Thoracic aorta (tissue), 2 donors: ENCODE data around the gene S100A16. TPM values are rescaled to one million over a fixed set of nuclear protein-coding genes. Genes with fewer than 3 reads are reported as not detected.

Source experiments
- ATAC-seq: fragments of 150-250 bp; one replicate; pipeline ENCODE4 v1.8.0; 2017; ENCODE audit warnings: low read depth; ENCODE audit not compliant: insufficient number of reproducible peaks, low FRiP score
- DNase-seq: peaks from one replicate; pipeline ENCODE4 v3.0.0-alpha.2; 2020; ENCODE audit warnings: low spot score
- H3K27ac ChIP-seq, 2 donors: fragments of 200-600 bp; sonication (generic); 1 replicate in 1 of 2; 2 replicates in 1 of 2; pipeline ENCODE4 v1.5.1; 2016; ENCODE audit warnings: mild to moderate bottlenecking in 2 of 2, moderate library complexity in 2 of 2
- H3K27me3 ChIP-seq: fragments of 200-600 bp; sonication (generic); replicated peaks from 2 replicates; pipeline ENCODE4 v1.6.0; 2016; ENCODE audit warnings: mild to moderate bottlenecking; ENCODE audit not compliant: insufficient read depth
- H3K36me3 ChIP-seq: fragments of 200-600 bp; sonication (generic); one replicate; pipeline ENCODE4 v1.5.1; 2016
- H3K4me1 ChIP-seq, 2 donors: fragments of 200-600 bp; sonication (generic); 1 replicate in 1 of 2; 2 replicates in 1 of 2; pipeline versions ENCODE4 v1.5.1 to v1.6.0; 2016; ENCODE audit warnings: low read depth in 2 of 2, mild to moderate bottlenecking in 1 of 2; ENCODE audit not compliant: control insufficient read depth in 1 of 2
- H3K4me3 ChIP-seq: fragments of 200-600 bp; sonication (generic); 2 replicates; pipeline ENCODE4 v1.5.1; 2016; ENCODE audit warnings: mild to moderate bottlenecking
- H3K9me3 ChIP-seq: fragments of 200-600 bp; sonication (generic); 2 replicates; pipeline ENCODE4 v1.5.1; 2016
- total RNA-seq, 2 donors: library from RNA; depleted of rRNA; stranded (reverse); fragments of >200 nt; gene quantifications; one replicate each; pipeline versions ENCODE4 v1.1.0 to v1.2.3, GENCODE V29; 2016
- TF ChIP-seq, protein P1 (sequence below): fragments of 200-600 bp; sonication (generic); IDR thresholded peaks from one replicate; pipeline ENCODE4 v1.5.1; 2019; ENCODE audit warnings: antibody characterized with exemption

S100A16 gene
- total RNA-seq, 2 donors from 2014 or later, result 81.1 to 82.3 TPM

DNA sequence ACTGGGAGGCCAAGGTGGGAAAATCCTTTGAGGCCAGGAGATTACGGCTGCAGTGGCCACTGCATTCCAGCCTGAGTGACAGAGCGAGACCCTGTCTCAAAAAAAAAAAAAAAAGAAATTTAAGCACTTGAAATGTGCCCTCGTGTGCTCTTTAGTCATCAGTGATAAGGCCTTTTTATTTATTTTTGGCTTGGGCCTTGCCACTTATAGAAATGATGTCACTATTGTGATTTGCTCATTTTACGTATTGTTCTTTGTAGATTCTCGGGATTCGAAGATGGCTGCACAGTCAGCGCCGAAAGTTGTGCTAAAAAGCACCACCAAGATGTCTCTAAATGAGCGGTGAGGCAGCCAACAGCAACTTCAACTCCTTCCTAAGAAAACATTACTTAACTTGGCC lies 23.4 kb upstream of the S100A16 start:
- Histone ChIP-seq H3K4me1 (peaks cover 20 to 33% of the 10 kb centered on the region in 2 donors), H3K27me3 (no peaks in the 10 kb centered on the region), H3K4me3 (no peak overlapping the region), H3K9me3 (no peaks in the 10 kb centered on the region), H3K36me3 (peaks cover 43% of the 10 kb centered on the region), H3K27ac (peak overlapping the region; percentile 30 to 100)
- TF ChIP-seq, protein P1, sequence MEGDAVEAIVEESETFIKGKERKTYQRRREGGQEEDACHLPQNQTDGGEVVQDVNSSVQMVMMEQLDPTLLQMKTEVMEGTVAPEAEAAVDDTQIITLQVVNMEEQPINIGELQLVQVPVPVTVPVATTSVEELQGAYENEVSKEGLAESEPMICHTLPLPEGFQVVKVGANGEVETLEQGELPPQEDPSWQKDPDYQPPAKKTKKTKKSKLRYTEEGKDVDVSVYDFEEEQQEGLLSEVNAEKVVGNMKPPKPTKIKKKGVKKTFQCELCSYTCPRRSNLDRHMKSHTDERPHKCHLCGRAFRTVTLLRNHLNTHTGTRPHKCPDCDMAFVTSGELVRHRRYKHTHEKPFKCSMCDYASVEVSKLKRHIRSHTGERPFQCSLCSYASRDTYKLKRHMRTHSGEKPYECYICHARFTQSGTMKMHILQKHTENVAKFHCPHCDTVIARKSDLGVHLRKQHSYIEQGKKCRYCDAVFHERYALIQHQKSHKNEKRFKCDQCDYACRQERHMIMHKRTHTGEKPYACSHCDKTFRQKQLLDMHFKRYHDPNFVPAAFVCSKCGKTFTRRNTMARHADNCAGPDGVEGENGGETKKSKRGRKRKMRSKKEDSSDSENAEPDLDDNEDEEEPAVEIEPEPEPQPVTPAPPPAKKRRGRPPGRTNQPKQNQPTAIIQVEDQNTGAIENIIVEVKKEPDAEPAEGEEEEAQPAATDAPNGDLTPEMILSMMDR, result no peak
- ATAC-seq (no peak), DNase-seq (no peak)

DNA sequence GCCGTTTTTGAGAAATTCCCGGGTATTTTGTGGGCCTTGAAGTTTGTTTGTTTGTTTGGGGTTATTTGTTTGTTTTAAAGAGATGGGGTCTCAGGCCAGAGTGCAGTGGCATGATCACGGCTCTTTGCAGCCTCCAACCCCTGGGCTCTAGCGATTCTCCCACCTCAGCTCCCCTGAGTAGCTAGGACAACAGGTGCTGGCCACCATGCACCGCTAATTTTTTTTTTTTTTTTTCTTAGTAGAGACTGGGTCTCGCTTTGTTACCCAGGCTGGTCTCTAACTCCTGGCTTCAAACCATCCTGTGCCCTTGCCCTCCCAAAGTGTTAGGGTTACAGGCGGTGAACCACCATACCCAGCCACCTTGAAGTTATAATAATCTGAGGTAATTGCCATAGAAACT lies 22.9 kb upstream of the S100A16 start:
- Histone ChIP-seq H3K27ac (peak overlapping the region; percentile 30 to 100), H3K36me3 (peaks cover 38% of the 10 kb centered on the region), H3K9me3 (no peaks in the 10 kb centered on the region), H3K4me1 (peaks cover 20 to 33% of the 10 kb centered on the region in 2 donors), H3K4me3 (peak overlapping the region; percentile 99), H3K27me3 (no peaks in the 10 kb centered on the region)
- ATAC-seq, result no peak
- no peak for DNase-seq
- TF ChIP-seq, protein P1, result no peak

DNA sequence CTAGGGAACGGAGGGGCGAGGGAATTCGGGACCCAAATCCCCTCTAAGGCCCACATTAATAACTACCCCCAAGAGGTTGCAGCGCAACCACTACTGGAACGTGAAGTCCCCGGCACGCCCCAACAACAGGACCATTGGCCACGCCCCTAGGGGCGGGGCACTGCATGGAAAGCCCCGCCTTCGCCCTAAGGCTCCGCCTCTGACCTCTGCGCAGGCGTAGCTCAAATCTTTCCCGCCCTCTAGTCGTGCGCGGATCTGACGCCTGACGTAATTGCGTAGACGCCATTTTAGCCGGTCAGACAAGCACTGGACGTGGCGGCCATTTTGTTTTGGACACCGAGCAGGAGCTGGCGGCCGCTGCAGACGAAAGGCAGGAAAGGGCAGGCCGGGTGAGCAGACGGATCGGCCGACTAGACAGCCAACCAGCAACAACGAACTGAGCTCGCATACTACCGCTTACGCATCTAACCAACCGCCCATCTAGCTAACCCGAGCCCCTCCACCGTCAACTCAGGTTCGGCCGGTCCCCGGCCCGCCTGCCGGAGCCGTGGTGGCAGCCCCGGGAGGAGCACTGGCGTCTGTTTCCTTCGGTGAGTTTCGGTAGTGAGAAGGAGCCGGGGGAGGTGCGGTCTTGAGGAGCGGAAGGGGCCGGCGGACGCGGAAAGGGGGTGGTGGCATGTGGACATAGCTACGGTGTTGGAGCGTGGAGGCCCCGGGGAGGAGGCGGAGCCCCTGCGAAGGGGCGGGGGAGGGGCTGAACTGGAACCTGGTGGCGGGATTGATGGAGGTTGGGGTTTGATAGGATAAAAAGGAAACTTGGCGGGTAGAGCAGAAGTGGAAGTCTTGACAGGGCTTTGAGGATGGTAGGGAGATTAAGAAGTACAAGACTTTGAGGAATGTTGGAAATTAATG lies 21.1 kb upstream of the S100A16 start, which contains the start of gene CHTOP:
Gene CHTOP (plus strand): TSS at position 313 of the 912 bp plus-strand sequence. CDS start 2,523 bp downstream, outside the sequence.
- H3K9me3 ChIP-seq, result no peaks in the 10 kb centered on the region
- peak within 1 kb of the TSS; percentile 99 for H3K4me3 ChIP-seq
- peaks cover 20 to 43% of the 10 kb centered on the region in 2 donors for H3K4me1 ChIP-seq
- DNase-seq (peak; percentile 94), ATAC-seq (peak; percentile 94)
- TF ChIP-seq, protein P1, result no peak
- H3K36me3 ChIP-seq, result peaks cover 20% of the 10 kb centered on the region
- no peaks in the 10 kb centered on the region for H3K27me3 ChIP-seq
- peak within 1 kb of the TSS; percentile 100 for H3K27ac ChIP-seq

DNA sequence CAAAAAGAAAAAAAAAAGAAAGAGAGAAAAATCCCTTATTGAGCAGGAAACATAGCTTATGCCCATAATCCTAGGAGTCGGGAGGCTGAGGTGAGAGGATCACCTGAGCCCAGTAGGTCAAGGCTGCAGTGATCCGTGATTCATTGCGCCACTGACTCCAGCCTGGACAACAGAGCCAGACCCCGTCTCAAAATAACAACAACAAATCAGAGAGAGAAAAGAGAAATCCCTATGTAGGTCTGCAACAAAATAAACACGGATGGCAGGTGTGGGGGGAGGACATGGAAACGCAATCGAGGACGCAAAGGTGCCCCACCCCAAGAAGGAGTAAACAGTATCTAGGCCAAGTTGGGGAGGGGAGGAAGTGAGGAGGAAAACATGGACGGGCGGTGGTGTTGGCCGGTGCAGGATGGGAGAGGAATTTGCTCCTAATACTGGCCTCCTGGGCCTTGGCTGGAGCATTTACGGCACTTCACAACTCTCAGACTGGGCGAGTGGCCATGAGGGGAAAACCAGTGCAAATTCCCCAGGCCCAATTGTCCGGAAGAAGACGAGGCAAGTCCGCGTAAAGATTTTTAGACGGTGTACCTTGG lies 20.3 kb upstream of the S100A16 start:
- H3K27ac ChIP-seq, result peak overlapping the region; percentile 100
- peaks cover 14% of the 10 kb centered on the region for H3K36me3 ChIP-seq
- H3K4me3 ChIP-seq, result peak overlapping the region; percentile 99
- H3K4me1 ChIP-seq, result peaks cover 20 to 43% of the 10 kb centered on the region in 2 donors
- no peaks in the 10 kb centered on the region for H3K27me3 ChIP-seq
- H3K9me3 ChIP-seq, result no peaks in the 10 kb centered on the region
- ATAC-seq (peak; percentile 2), DNase-seq (no peak)
- TF ChIP-seq, protein P1, result no peak
